Heart right ventricle (tissue), 16 donors: Measurements from ENCODE around the gene KIAA0825. TPM values are rescaled to one million over a fixed set of nuclear protein-coding genes. Genes with fewer than 3 reads are reported as not detected.

Experiments
- ATAC-seq, 8 donors: fragments of 200-7000 bp; cut with Tn5 transposase; one replicate each; pipeline ENCODE4 v1.9.1; 2020; ENCODE audit warnings: mild to moderate bottlenecking in 8 of 8, moderate library complexity in 8 of 8, moderate number of reproducible peaks in 1 of 8
- DNase-seq, 2 donors: peaks; one replicate each; pipeline ENCODE4 v3.0.0-alpha.2; 2020
- H3K27ac ChIP-seq, 10 donors: fragments of 200-600 bp; sonication (generic) in 2 of 10; one replicate each; pipeline versions ENCODE4 v1.5.0 to v1.8.0; 2020 to 2022; ENCODE audit warnings: mild to moderate bottlenecking in 3 of 10
- H3K27me3 ChIP-seq, 7 donors: fragments of 200-600 bp; one replicate each; pipeline ENCODE4 v1.8.0; 2021 to 2022; ENCODE audit warnings: mild to moderate bottlenecking in 2 of 7
- H3K36me3 ChIP-seq, 9 donors: fragments of 200-600 bp; sonication (generic) in 1 of 9; one replicate each; pipeline versions ENCODE4 v1.5.0 to v1.8.0; 2020 to 2022; ENCODE audit warnings: mild to moderate bottlenecking in 2 of 9
- H3K4me1 ChIP-seq, 9 donors: fragments of 200-600 bp; sonication (generic) in 1 of 9; one replicate each; pipeline versions ENCODE4 v1.5.0 to v1.8.0; 2020 to 2022; ENCODE audit warnings: mild to moderate bottlenecking in 4 of 9
- H3K4me3 ChIP-seq, 10 donors: fragments of 200-600 bp; sonication (generic) in 2 of 10; one replicate each; pipeline versions ENCODE4 v1.5.0 to v1.8.0; 2020 to 2022; ENCODE audit warnings: mild to moderate bottlenecking in 7 of 10, moderate library complexity in 2 of 10
- H3K9me3 ChIP-seq, 11 donors: fragments of 200-600 bp in 10 of 11; sonication (generic) in 2 of 11; one replicate each; pipeline versions ENCODE4 v1.5.0 to v1.8.0; 2013 to 2022; ENCODE audit warnings: mild to moderate bottlenecking in 2 of 11, control low read depth in 1 of 11, moderate library complexity in 1 of 11
- WGBS, 2 donors: extraction: QIAGEN DNeasy Blood & Tissue Kit; methylation state at CpG; one replicate each; pipeline ENCODE4 v1.1.7; 2013; ENCODE audit warnings: inconsistent platforms in 1 of 2; 5-methylcytosine and 5-hydroxymethylcytosine counted together
- intact Hi-C, 10 donors: fragments of 100-400 bp; cut with DNase I; formaldehyde crosslinking; loops; one replicate each; pipeline versions ENCODE4 v1.11.1 to v1.14.2; 2022
- polyA plus RNA-seq, 2 donors: library from polyadenylated mRNA; stranded (reverse); fragments of 200-250 nt; gene quantifications; one replicate each; pipeline ENCODE4 v1.2.3, GENCODE V29; 2013
- total RNA-seq, 10 donors: library from RNA; stranded (reverse); fragmentation: NEBNext Ultra II Directional in 3 of 10; extraction: Animal tissue kit (Norgen Biotek cat#: 25700) in 3 of 10; gene quantifications; one replicate each; pipeline versions ENCODE4 v1.2.1 to v1.2.4, GENCODE V29; 2021 to 2023
- TF ChIP-seq, protein P1 (sequence below), 9 donors: fragments of 200-600 bp; sonication (generic) in 2 of 9; IDR thresholded peaks; one replicate each; pipeline versions ENCODE4 v1.5.0 to v1.8.0; 2021 to 2022; ENCODE audit warnings: antibody characterized with exemption in 9 of 9, mild to moderate bottlenecking in 5 of 9, moderate library complexity in 1 of 9
- donor health status: Arrhythmogenic right ventricular cardiomyopathy.
- donor health status: ischemic (EF 13 %, LVEDD 7.1; RV severe dilation, severe dysfunction).
- donor health status: healthy with polysubstance abuse.
- donor health status: DM: no; HTN: yes; CAD: no.
- donor health status: DM: no; HTN: no; CAD: no.
- donor health status: ischemic (EF 25% LVEDD 6.9; RV normal size, moderate dysfunction).
- donor health status: ischemic (EF 25% LVEDD 5.7; RV mildly dilated, moderate dysfunction).
- donor health status: healthy.
- donor health status: DM: yes; HTN: yes; CAD: no.
- donor health status: Ischemic cardiomyopathy.
- donor health status: ischemic (EF 35%, LVEDD 5.7; RV mildly dilated, moderate dysfunction).
- donor health status: nonischemic (EF 11% LVEDD 7.7; RV severe dilation, severe dysfunction).
- donor health status: DM: yes; HTN: yes; CAD: no.
- donor health status: PGD.
- donor health status: ischemic (EF 29% LVEDD 5.4; RV normal size, mild dysfunction).
- donor health status: nonischemic (EF 23%, LVEDD 6.1; RV moderate dilation, normal function).

The KIAA0825 gene
- total and polyA plus RNA-seq, 12 donors = 0.36 to 3.5 (median 2.4) TPM

- DNase-seq (no peak), ATAC-seq (no peak)
- no peaks in the 10 kb centered on the region for H3K4me1 ChIP-seq
- H3K27me3 ChIP-seq = no peaks in the 10 kb centered on the region
- no peak overlapping the region for H3K27ac ChIP-seq
- intact Hi-C loops = no loop called here
- no peaks in the 10 kb centered on the region for H3K9me3 ChIP-seq
- no peaks in the 10 kb centered on the region for H3K36me3 ChIP-seq
- H3K4me3 ChIP-seq = no peak overlapping the region
- 0 to 50% methylated on average over 1 of the region's 1 CpG for WGBS, 2 donors
- TF ChIP-seq, protein P1, sequence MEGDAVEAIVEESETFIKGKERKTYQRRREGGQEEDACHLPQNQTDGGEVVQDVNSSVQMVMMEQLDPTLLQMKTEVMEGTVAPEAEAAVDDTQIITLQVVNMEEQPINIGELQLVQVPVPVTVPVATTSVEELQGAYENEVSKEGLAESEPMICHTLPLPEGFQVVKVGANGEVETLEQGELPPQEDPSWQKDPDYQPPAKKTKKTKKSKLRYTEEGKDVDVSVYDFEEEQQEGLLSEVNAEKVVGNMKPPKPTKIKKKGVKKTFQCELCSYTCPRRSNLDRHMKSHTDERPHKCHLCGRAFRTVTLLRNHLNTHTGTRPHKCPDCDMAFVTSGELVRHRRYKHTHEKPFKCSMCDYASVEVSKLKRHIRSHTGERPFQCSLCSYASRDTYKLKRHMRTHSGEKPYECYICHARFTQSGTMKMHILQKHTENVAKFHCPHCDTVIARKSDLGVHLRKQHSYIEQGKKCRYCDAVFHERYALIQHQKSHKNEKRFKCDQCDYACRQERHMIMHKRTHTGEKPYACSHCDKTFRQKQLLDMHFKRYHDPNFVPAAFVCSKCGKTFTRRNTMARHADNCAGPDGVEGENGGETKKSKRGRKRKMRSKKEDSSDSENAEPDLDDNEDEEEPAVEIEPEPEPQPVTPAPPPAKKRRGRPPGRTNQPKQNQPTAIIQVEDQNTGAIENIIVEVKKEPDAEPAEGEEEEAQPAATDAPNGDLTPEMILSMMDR (IDR thresholded peaks at IDR 0.05) = no peak
Observed at GRCh38 chr5:94212476-94212875, 405.9 kb downstream of the KIAA0825 start.

DNA sequence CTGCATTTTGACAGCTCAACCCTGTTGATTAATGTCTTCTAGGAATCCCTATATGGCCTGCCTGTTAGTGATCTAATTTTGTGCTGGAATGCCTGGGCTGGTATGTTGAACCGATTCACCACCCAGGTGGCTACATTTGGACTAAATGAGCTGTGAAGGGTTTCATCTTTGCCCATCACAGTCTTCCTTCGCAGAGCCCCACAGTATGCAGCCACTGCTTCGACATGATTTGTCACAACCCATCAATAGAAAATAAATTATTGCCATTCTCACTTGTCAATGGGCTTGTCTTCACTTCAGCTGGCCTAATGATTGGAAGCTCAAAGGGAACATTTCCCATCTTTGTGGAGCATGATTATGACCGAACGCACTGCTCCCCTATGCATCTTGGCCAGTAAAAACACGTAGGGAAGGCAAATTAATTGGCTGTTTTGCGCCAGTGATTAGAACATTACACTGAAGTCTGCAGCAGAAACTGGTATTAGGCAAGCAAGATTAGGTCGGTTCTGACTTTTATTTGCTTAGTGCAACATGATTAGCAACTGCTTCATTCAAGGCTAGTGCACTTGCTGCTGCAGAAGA is 408.5 kb downstream of the KIAA0825 start:
- DNase-seq (no peak), ATAC-seq (no peak)
- intact Hi-C loops = no loop called here
- H3K9me3 ChIP-seq = no peaks in the 10 kb centered on the region
- H3K4me1 ChIP-seq = no peaks in the 10 kb centered on the region
- WGBS, 2 donors = 74% methylated on average over 8 of the region's 8 CpGs
- no peak overlapping the region for H3K4me3 ChIP-seq
- H3K27ac ChIP-seq = no peak overlapping the region
- TF ChIP-seq, protein P1 (IDR thresholded peaks at IDR 0.05) = no peak
- no peaks in the 10 kb centered on the region for H3K27me3 ChIP-seq
- no peaks in the 10 kb centered on the region for H3K36me3 ChIP-seq

GRCh38 chr5:94209272-94209671 is 409.1 kb downstream of the KIAA0825 start:
- Histone ChIP-seq H3K4me3 (no peak overlapping the region), H3K27ac (no peak overlapping the region), H3K27me3 (no peaks in the 10 kb centered on the region), H3K36me3 (no peaks in the 10 kb centered on the region), H3K4me1 (no peaks in the 10 kb centered on the region), H3K9me3 (no peaks in the 10 kb centered on the region)
- DNase-seq (no peak), ATAC-seq (no peak)
- intact Hi-C loops = no loop called here
- TF ChIP-seq, protein P1 (IDR thresholded peaks at IDR 0.05) = no peak
- WGBS, 2 donors = 92 to 95% methylated on average over 3 of the region's 3 CpGs

DNA sequence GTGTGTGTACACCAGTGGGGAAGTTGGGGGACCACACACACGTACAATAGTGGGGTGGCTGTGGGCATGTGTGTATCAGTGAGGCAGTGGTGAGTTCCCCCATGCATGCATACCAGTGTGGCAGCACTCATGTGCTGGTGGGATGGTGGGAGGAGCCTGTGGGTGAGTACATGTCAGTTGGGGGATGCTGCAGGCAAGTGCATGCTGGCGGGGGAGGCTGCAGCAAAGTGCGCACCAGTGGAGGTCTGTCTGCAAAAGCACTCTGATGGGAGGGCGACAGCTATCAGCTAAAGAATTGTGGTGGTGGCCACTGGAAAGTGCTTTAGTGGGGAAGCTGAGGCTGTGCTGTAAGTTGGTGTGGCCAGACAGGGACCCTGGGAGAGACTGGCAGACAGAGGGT is 418.8 kb downstream of the KIAA0825 start:
- no peak for DNase-seq
- 93% methylated on average over 4 of the region's 4 CpGs for WGBS, 2 donors
- ATAC-seq = no peak
- TF ChIP-seq, protein P1 (IDR thresholded peaks at IDR 0.05) = no peak
- no peaks in the 10 kb centered on the region for H3K4me1 ChIP-seq
- H3K9me3 ChIP-seq = no peaks in the 10 kb centered on the region
- no peaks in the 10 kb centered on the region for H3K27me3 ChIP-seq
- intact Hi-C loops = loop anchor here in 1 of 10 donors (10.0 kb wide), 1 partner anchor 85 kb away; no protein-coding TSS in a partner anchor
- H3K36me3 ChIP-seq = no peaks in the 10 kb centered on the region
- H3K4me3 ChIP-seq = no peak overlapping the region
- H3K27ac ChIP-seq = no peak overlapping the region
